Hepatic stellate cell (primary cell): Measurements from ENCODE around the gene CIAPIN1.

Experiments used
- DNase-seq: peaks from one replicate; pipeline ENCODE4 v3.0.0; 2011; ENCODE audit warnings: low spot score

Gene CIAPIN1

GRCh38 chr16:57447186-57447962 lies at the start of gene CIAPIN1, which contains the start of gene COQ9:
CIAPIN1 (minus strand) TSS chr16:57447385; CDS start chr16:57440928, 6,457 bp downstream.
COQ9 (plus strand) TSS chr16:57447479; CDS start chr16:57447506, 27 bp downstream.
- DNase-seq = peak; percentile 93

- no peak for DNase-seq
Measured at GRCh38 chr16:57493767-57494166, 46.6 kb upstream of the CIAPIN1 start.

- no peak for DNase-seq
Measured at GRCh38 chr16:57489229-57489628, 42.0 kb upstream of the CIAPIN1 start.

GRCh38 chr16:57486858-57487834 lies 40.0 kb upstream of the CIAPIN1 start:
- DNase-seq = no peak

GRCh38 chr16:57485916-57486857 lies 39.0 kb upstream of the CIAPIN1 start, which contains the start of gene DOK4:
DOK4 (minus strand) TSS chr16:57486493; CDS start chr16:57479507, 6,986 bp downstream.
- DNase-seq = peak; percentile 98

GRCh38 chr16:57485091-57485915 lies 38.1 kb upstream of the CIAPIN1 start:
- DNase-seq = no peak

- DNase-seq = no peak
Measured at GRCh38 chr16:57484515-57485005, 37.4 kb upstream of the CIAPIN1 start.

GRCh38 chr16:57483725-57484514 lies 36.7 kb upstream of the CIAPIN1 start:
- no peak for DNase-seq

- DNase-seq = no peak
Measured at GRCh38 chr16:57482845-57483545, 35.8 kb upstream of the CIAPIN1 start.

- DNase-seq = no peak
Measured at GRCh38 chr16:57481421-57481820, 34.2 kb upstream of the CIAPIN1 start.

GRCh38 chr16:57480754-57481230 lies 33.6 kb upstream of the CIAPIN1 start:
- no peak for DNase-seq

GRCh38 chr16:57479976-57480753 lies 33.0 kb upstream of the CIAPIN1 start:
- peak; percentile 96 for DNase-seq

- peak; percentile 86 for DNase-seq
Measured at GRCh38 chr16:57479205-57479975, 32.2 kb upstream of the CIAPIN1 start.

GRCh38 chr16:57478396-57479204 lies 31.4 kb upstream of the CIAPIN1 start:
- no peak for DNase-seq

GRCh38 chr16:57477531-57478202 lies 30.5 kb upstream of the CIAPIN1 start:
- DNase-seq = no peak
